ENCODE measurements around the gene TBX21.

GRCh38 chr17:47727704-47728036, 5.4 kb upstream of the TBX21 start:
- TF ChIP-seq NKRF (IDR thresholded peaks at IDR 0.05; ENCODE audit: borderline replicate concordance): no peak
- TF ChIP-seq ZFP36 (IDR thresholded peaks at IDR 0.05; ENCODE audit: low read depth, low read length, partially characterized antibody): no peak
- TF ChIP-seq KDM5B (IDR thresholded peaks at IDR 0.05; ENCODE audit: insufficient replicate concordance, low read depth, low read length): no peak
- no peak for TF ChIP-seq KAT7 (CRISPR knock-in tag; IDR thresholded peaks at IDR 0.05; ENCODE audit: borderline replicate concordance)
- TF ChIP-seq NCOA6 (IDR thresholded peaks at IDR 0.05): no peak
- no peak for TF ChIP-seq HNRNPLL (IDR thresholded peaks at IDR 0.05; ENCODE audit: low read depth, low read length, poor library complexity, severe bottlenecking)
- no peak for TF ChIP-seq PHTF2 (CRISPR knock-in tag; IDR thresholded peaks at IDR 0.05)
- TF ChIP-seq ZNF165 (CRISPR knock-in tag; IDR thresholded peaks at IDR 0.05; ENCODE audit: borderline replicate concordance): no peak
- TF ChIP-seq MYBL2 (IDR thresholded peaks at IDR 0.05; ENCODE audit: low read depth): no peak
- no peak for TF ChIP-seq MYBL2 (CRISPR knock-in tag; IDR thresholded peaks at IDR 0.05; ENCODE audit: borderline replicate concordance)
- TF ChIP-seq ZNF79 (CRISPR knock-in tag; IDR thresholded peaks at IDR 0.05; ENCODE audit: low read depth): no peak
- no peak for TF ChIP-seq CUX1 (CRISPR knock-in tag; IDR thresholded peaks at IDR 0.05)
- TF ChIP-seq CTCF (IDR thresholded peaks at IDR 0.05 in 2 of 3, conservative IDR thresholded peaks at IDR 0.05 in 1 of 3; ENCODE audit: insufficient read depth in 2 of 3, low read depth in 1 of 3, low read length in 3 of 3): no peak

Measured in K562 (cell line).